Putamen (tissue), 1 donor: ENCODE results near the gene HSP90AB1.

Source experiments
- DNase-seq: peaks from one replicate; pipeline ENCODE4 v3.0.0-alpha.2; 2016; ENCODE audit warnings: low spot score

HSP90AB1 gene

GRCh38 chr6:44235891-44236516 lies 10.9 kb upstream of the HSP90AB1 start:
- no peak for DNase-seq

- peak; percentile 77 for DNase-seq
Measured at GRCh38 chr6:44237021-44237812, 9.7 kb upstream of the HSP90AB1 start.

GRCh38 chr6:44237813-44238433 lies 9.0 kb upstream of the HSP90AB1 start:
- DNase-seq, result peak; percentile 83

GRCh38 chr6:44238687-44239350 lies 8.1 kb upstream of the HSP90AB1 start:
- no peak for DNase-seq

- no peak for DNase-seq
Measured at GRCh38 chr6:44243345-44243744, 3.6 kb upstream of the HSP90AB1 start.

- DNase-seq, result no peak
Measured at GRCh38 chr6:44245391-44245911, 1.4 kb upstream of the HSP90AB1 start.

GRCh38 chr6:44245912-44246662 lies 814 bp upstream of the HSP90AB1 start:
- peak; percentile 76 for DNase-seq

- DNase-seq, result peak; percentile 79
Measured at GRCh38 chr6:44247338-44248302, 719 bp downstream of the HSP90AB1 start.

- no peak for DNase-seq
Measured at GRCh38 chr6:44248579-44248978, 1.7 kb downstream of the HSP90AB1 start.

- no peak for DNase-seq
Measured at GRCh38 chr6:44249082-44249748, 2.3 kb downstream of the HSP90AB1 start.

GRCh38 chr6:44250067-44250717 lies 3.3 kb downstream of the HSP90AB1 start:
- DNase-seq, result no peak

- no peak for DNase-seq
Measured at GRCh38 chr6:44250718-44251123, 3.8 kb downstream of the HSP90AB1 start.

GRCh38 chr6:44251576-44252524 lies 4.9 kb downstream of the HSP90AB1 start:
- DNase-seq, result no peak

GRCh38 chr6:44253307-44254101 lies 6.6 kb downstream of the HSP90AB1 start:
- DNase-seq, result no peak

- no peak for DNase-seq
Measured at GRCh38 chr6:44254191-44255104, 7.5 kb downstream of the HSP90AB1 start.
